ENCODE data around the gene CYP2B6.
"Not testable (repeated sequence)": the region's sequence is repeated elsewhere in the genome, so short reads cannot be mapped to it uniquely, and the experiment has no call there.

DNA sequence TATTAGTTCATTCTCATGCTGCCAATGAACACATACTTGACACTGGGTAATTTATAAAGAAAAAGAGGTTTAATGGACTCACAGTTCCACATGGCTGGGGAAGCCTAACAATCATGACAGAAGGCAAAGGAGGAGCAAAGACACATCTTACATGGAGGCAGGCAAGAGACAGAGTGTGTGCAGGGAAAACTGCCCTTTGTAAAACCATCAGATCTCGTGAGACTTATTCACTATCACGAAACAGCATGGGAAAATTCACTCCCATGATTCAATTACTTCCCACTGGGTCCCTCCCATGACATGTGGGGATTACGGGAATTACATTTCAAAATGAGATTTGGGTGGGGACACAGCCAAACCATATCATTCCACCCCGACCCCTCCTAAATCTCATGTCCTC lies 11.3 kb upstream of the CYP2B6 start:
- TF ChIP-seq CTCF (IDR thresholded peaks at IDR 0.05; ENCODE audit: extremely low read depth in 1 of 2, insufficient read depth in 1 of 2, low read depth in 1 of 2, low read length in 2 of 2); EZH2 (IDR thresholded peaks at IDR 0.05; ENCODE audit: borderline replicate concordance, low read depth, low read length, severe bottlenecking); FOS (IDR thresholded peaks at IDR 0.05; ENCODE audit: borderline replicate concordance, insufficient read depth, low read length); POLR2A (IDR thresholded peaks at IDR 0.05; ENCODE audit: low read depth, low read length); MYC (IDR thresholded peaks at IDR 0.05; ENCODE audit: low read depth, low read length): not testable (repeated sequence)

Measured in endothelial cell of umbilical vein (primary cell).